SK-N-SH treated with all-trans-retinoic acid at 6 μM for 48 hours (cell line): ENCODE measurements around the gene ARHGEF38.

Experiments
- ARNTL ChIP-seq: fragments of 450-650 bp; formaldehyde crosslinking; IDR thresholded peaks from 2 replicates; pipeline ENCODE4 v1.5.0; 2020; ENCODE audit warnings: low read depth, mild to moderate bottlenecking, moderate library complexity, borderline replicate concordance
- GLIS3 ChIP-seq: fragments of 250-450 bp; sonication (Bioruptor Pico); IDR thresholded peaks from 2 replicates; pipeline ENCODE4 v1.5.0; 2020; ENCODE audit warnings: mild to moderate bottlenecking, moderate library complexity
- OSR1 ChIP-seq: fragments of 250-450 bp; sonication (Bioruptor Pico); IDR thresholded peaks from 2 replicates; pipeline ENCODE4 v1.8.0; 2022; ENCODE audit warnings: moderate library complexity, mild to moderate bottlenecking, inconsistent platforms
- PATZ1 ChIP-seq: fragments of 250-450 bp; sonication (Bioruptor Pico); IDR thresholded peaks from 2 replicates; pipeline ENCODE4 v1.8.0; 2020; ENCODE audit warnings: mild to moderate bottlenecking, moderate library complexity, borderline replicate concordance
- RARB ChIP-seq: fragments of 250-450 bp; sonication (Bioruptor Pico); IDR thresholded peaks from 2 replicates; pipeline ENCODE4 v1.8.0; 2021; ENCODE audit warnings: mild to moderate bottlenecking, moderate library complexity
- SNAI2 ChIP-seq: fragments of 250-450 bp; sonication (Bioruptor Pico); IDR thresholded peaks from 2 replicates; pipeline ENCODE4 v1.5.0; 2020; ENCODE audit warnings: mild to moderate bottlenecking, moderate library complexity
- TCF4 ChIP-seq: fragments of 250-450 bp; sonication (Bioruptor Pico); IDR thresholded peaks from 2 replicates; pipeline ENCODE4 v1.8.0; 2021; ENCODE audit warnings: mild to moderate bottlenecking, moderate library complexity, borderline replicate concordance
- TOX ChIP-seq: fragments of 250-450 bp; sonication (Bioruptor Pico); IDR thresholded peaks from 2 replicates; pipeline ENCODE4 v1.8.0; 2021; ENCODE audit warnings: mild to moderate bottlenecking, moderate library complexity, borderline replicate concordance
- ZC3H10 ChIP-seq: fragments of 250-450 bp; sonication (Bioruptor Pico); IDR thresholded peaks from 2 replicates; pipeline ENCODE4 v1.5.1; 2021; ENCODE audit warnings: mild to moderate bottlenecking, moderate library complexity
- ZFP3 ChIP-seq: fragments of 250-450 bp; sonication (Bioruptor Pico); IDR thresholded peaks from 2 replicates; pipeline ENCODE4 v1.5.0; 2020; ENCODE audit warnings: mild to moderate bottlenecking, moderate library complexity
- ZNF565 ChIP-seq: fragments of 450-650 bp; formaldehyde crosslinking; conservative IDR thresholded peaks from 2 replicates; pipeline ENCODE4 v1.5.0; 2020; ENCODE audit warnings: low read depth, mild to moderate bottlenecking, moderate library complexity
- ZNF70 ChIP-seq: fragments of 450-650 bp; formaldehyde crosslinking; IDR thresholded peaks from 2 replicates; pipeline ENCODE4 v1.5.0; 2020; ENCODE audit warnings: mild to moderate bottlenecking, moderate library complexity

- TF ChIP-seq ZC3H10 = no peak
- no peak for TF ChIP-seq PATZ1 (CRISPR knock-in tag)
- no peak for TF ChIP-seq GLIS3 (CRISPR knock-in tag)
- no peak for TF ChIP-seq ZFP3 (CRISPR knock-in tag)
- TF ChIP-seq ARNTL (CRISPR knock-in tag) = no peak
- no peak for TF ChIP-seq RARB
- no peak for TF ChIP-seq OSR1
- TF ChIP-seq ZNF565 (CRISPR knock-in tag) = no peak
- TF ChIP-seq SNAI2 (CRISPR knock-in tag) = no peak
- no peak for TF ChIP-seq TCF4 (CRISPR knock-in tag)
- no peak for TF ChIP-seq TOX (CRISPR knock-in tag)
- no peak for TF ChIP-seq ZNF70
Observed at GRCh38 chr4:105670684-105671083, 118.3 kb downstream of the ARHGEF38 start.
